GM10248 (cell line): ENCODE measurements around the gene SYT7.

ENCODE experiments used
- CTCF ChIA-PET: fragments of 300-600 bp; sonication (Branson Sonifier 250); formaldehyde crosslinking; extraction: SDS; loops from one replicate; lab custom pipeline; 2021; ENCODE audit warnings: antibody characterized with exemption; lab: Yijun Ruan, JAX
- POLR2A ChIA-PET: fragments of 350-650 bp; sonication (Branson Sonifier 250); formaldehyde crosslinking; extraction: SDS; loops from one replicate; lab custom pipeline; 2020; ENCODE audit warnings: antibody characterized with exemption; lab: Yijun Ruan, JAX
- DNase-seq: peaks from one replicate; pipeline ENCODE4 v3.0.0; 2012; ENCODE audit errors: extremely low spot score
- TF ChIP-seq, protein P1 (sequence below): IDR thresholded peaks from 2 replicates; pipeline ENCODE4 v1.5.1; 2012; ENCODE audit warnings: mild to moderate bottlenecking, low read depth; ENCODE audit errors: extremely low read depth, missing control alignments, control extremely low read depth

The SYT7 gene

DNA sequence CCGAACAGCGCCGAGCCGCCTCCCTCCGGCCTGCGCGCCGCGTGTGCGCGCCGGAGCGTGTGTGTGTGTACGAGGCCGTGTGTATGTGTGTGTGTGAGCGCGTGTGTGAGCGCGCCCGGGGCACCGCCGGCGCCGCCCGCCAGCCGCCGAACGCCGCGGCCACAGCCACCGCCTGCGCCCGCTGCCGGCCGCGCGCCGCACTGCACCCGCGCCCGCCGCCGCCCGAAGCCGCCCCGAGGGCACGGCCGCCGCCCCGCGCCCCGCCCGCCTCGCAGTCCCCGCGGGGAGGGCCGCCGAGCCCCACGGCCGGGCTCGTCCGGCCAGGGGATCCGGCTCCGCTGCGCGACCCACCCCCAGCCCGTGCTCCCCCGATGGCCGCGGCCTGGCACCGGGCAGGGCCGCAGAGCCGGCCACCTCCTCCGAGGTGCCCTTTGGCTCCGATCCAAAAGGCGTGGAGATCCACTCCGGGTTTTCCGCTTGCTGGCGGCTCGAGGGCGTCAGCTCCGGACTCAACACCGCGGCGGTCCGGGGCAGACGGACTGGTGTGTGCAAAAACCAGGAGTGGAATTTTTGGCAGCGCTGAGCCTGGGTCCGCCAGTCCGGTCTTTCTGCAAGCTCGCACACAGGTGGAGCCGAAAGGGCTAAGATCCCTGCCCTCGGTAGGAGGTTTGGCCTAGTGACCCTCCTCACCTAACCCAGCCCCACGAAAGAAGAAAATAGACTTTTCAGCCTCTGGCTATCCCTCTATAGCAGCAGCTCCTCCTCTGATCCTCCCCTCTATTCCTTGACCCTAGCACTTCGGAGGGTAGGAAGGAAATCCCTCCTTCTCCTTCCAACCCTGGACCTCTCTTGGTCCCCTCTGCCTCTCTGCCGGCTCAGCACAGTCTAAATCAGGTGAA, at the start of gene SYT7:
Gene SYT7, minus strand, starts transcription at position 47 of the 899 bp plus-strand sequence. CDS start 256 bp downstream, outside the sequence.
- ChIA-PET POLR2A (no interaction called here), CTCF (interaction anchor here (0.6 to 1.7 kb wide), 11 partner anchors 8 to 133 kb away, joined by 3 to 10 read pairs (median 3); no protein-coding TSS in a partner anchor)
- peak; percentile 95 for DNase-seq
- TF ChIP-seq, protein P1, sequence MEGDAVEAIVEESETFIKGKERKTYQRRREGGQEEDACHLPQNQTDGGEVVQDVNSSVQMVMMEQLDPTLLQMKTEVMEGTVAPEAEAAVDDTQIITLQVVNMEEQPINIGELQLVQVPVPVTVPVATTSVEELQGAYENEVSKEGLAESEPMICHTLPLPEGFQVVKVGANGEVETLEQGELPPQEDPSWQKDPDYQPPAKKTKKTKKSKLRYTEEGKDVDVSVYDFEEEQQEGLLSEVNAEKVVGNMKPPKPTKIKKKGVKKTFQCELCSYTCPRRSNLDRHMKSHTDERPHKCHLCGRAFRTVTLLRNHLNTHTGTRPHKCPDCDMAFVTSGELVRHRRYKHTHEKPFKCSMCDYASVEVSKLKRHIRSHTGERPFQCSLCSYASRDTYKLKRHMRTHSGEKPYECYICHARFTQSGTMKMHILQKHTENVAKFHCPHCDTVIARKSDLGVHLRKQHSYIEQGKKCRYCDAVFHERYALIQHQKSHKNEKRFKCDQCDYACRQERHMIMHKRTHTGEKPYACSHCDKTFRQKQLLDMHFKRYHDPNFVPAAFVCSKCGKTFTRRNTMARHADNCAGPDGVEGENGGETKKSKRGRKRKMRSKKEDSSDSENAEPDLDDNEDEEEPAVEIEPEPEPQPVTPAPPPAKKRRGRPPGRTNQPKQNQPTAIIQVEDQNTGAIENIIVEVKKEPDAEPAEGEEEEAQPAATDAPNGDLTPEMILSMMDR, result peak; percentile 56

GRCh38 chr11:61630089-61630488, 49.2 kb upstream of the SYT7 start:
- ChIA-PET POLR2A (no interaction called here), CTCF (interaction anchor here (0.8 to 4.3 kb wide), 4 partner anchors 8 to 195 kb away, joined by 3 to 36 read pairs (median 12); no protein-coding TSS in a partner anchor)
- TF ChIP-seq, protein P1, result no peak

DNA sequence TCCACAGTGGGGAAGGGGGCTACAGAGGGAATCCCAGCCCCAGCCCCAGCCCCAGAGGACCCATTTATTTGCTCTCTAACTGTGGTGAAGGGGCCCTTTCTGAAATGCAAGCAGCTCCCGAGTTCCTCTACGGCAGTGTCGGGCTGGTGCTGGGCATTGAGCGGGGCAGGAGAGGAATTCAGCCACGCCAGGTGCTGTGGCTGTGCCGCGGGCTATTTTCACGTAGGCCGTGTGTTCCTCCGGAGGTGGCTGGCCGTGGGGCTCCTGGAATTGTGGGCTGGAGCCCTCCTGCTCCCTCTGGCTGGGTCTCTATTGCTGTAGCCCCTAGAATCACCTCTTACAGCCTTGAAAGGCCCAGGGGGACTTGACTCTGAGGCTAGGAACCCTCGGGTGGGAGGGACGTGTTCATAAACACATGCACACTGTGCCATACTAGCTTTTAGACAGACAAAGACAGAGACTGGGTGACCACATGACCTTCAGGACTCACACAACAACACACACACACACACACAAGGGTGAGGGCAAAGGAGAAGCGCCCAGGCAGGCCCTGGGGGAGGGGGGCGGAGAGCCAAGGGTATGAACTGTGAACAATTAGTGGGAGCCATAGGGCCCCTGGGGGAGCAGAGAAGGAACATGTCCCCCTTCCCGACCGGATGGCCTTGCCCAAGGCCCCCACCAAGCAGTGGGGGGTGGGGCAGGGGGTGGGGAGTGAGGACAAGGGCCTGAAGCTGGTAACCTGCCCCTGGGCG, 48.4 kb upstream of the SYT7 start:
- CTCF ChIA-PET, result interaction anchor here (0.8 to 4.3 kb wide), 8 partner anchors 9 to 194 kb away, joined by 3 to 36 read pairs (median 4); no protein-coding TSS in a partner anchor
- TF ChIP-seq, protein P1, result no peak
- POLR2A ChIA-PET, result no interaction called here
- DNase-seq, result no peak

More at GRCh38 chr11:61630089-61630488, 49.2 kb upstream of the SYT7 start:
- no peak for DNase-seq

- ChIA-PET POLR2A (no interaction called here), CTCF (interaction anchor here (1.2 to 4.3 kb wide), 7 partner anchors 10 to 181 kb away, joined by 3 to 36 read pairs (median 5); no protein-coding TSS in a partner anchor)
- no peak for DNase-seq
- TF ChIP-seq, protein P1, result no peak
Measured at GRCh38 chr11:61628662-61628970, 47.7 kb upstream of the SYT7 start.

GRCh38 chr11:61627850-61628661, 47.2 kb upstream of the SYT7 start:
- TF ChIP-seq, protein P1, result peak; percentile 68
- ChIA-PET POLR2A (interaction anchor here (0.5 kb wide), 1 partner anchor 1204 kb away, joined by 7 read pairs; the partner anchor contains the start of gene STX5), CTCF (interaction anchor here (1.4 to 4.3 kb wide), 7 partner anchors 10 to 181 kb away, joined by 4 to 36 read pairs (median 5); no protein-coding TSS in a partner anchor)
- peak; percentile 65 for DNase-seq
